ENCODE measurements around the gene FNDC3B. TPM values are rescaled to one million over a fixed set of nuclear protein-coding genes. Genes with fewer than 3 reads are reported as not detected.

Gene FNDC3B
- total and polyA plus RNA-seq, 9 of the 15 experiments (the other 6 are each of a cell fraction or from before 2014, with no cell fraction given), result 7.0 to 35.8 (median 16.2) TPM

GRCh38 chr3:172139528-172140276 is 100.3 kb downstream of the FNDC3B start:
- Histone ChIP-seq H3K9me3 (replicated peaks; ENCODE audit: control insufficient read depth, insufficient read depth, low read depth, low read length) (no peaks in the 10 kb centered on the region), H3K27ac (ENCODE audit: extremely low read depth, low read depth, low read length) (peak overlapping the region; percentile 68), H2AFZ (ENCODE audit: low read depth, low read length) (no peak overlapping the region), H3K27me3 (ENCODE audit: control insufficient read depth in 2 of 2, insufficient read depth in 2 of 2, low read length in 2 of 2) (no peaks in the 10 kb centered on the region), H3K9me1 (ENCODE audit: control insufficient read depth, insufficient read depth, low read length) (peaks cover 3% of the 10 kb centered on the region), H3K4me2 (ENCODE audit: insufficient read depth, low read length) (no peak overlapping the region; the same call in 1 of the 2 replicates), H3K4me3 (no peak overlapping the region), H3K9ac (ENCODE audit: insufficient read depth in 1 of 2, low read depth in 2 of 2, low read length in 2 of 2) (peak overlapping the region in 1 of 2 experiments; percentile 27; a peak in 3 of 4 replicates), H3K36me3 (ENCODE audit: control insufficient read depth, insufficient read depth, low read length) (peaks cover 14% of the 10 kb centered on the region), H3K4me1 (replicated peaks in 1 of 2; ENCODE audit: control insufficient read depth in 2 of 2, insufficient read depth in 2 of 2, low read length in 2 of 2) (peaks cover 2 to 59% of the 10 kb centered on the region in 2 experiments; a peak in 4 of 5 replicates), H4K20me1 (replicated peaks; ENCODE audit: control insufficient read depth, insufficient read depth, low read length) (no peaks in the 10 kb centered on the region), H3K79me2 (ENCODE audit: control insufficient read depth, insufficient read depth, low read length) (peaks cover 75% of the 10 kb centered on the region)
- TF ChIP-seq E2F6 (IDR thresholded peaks at IDR 0.05; ENCODE audit: borderline replicate concordance in 1 of 2, extremely low read depth in 1 of 2, insufficient read depth in 1 of 2, insufficient read length in 1 of 2, low read depth in 1 of 2, low read length in 1 of 2, poor library complexity in 1 of 2, severe bottlenecking in 1 of 2) (no peak), ZNF395 (CRISPR knock-in tag; IDR thresholded peaks at IDR 0.05) (peak; percentile 44; the same call in 1 of the 2 replicates), ZKSCAN3 (CRISPR knock-in tag; IDR thresholded peaks at IDR 0.05) (peak; percentile 82; the same call in 1 of the 2 replicates), MAFG (tag; conservative IDR thresholded peaks at IDR 0.05) (peak; percentile 30), NFE2 (IDR thresholded peaks at IDR 0.05; ENCODE audit: low read depth) (peak; percentile 1; the same call in 1 of the 2 replicates), HCFC1 (IDR thresholded peaks at IDR 0.05; ENCODE audit: low read depth, low read length) (no peak)
- in situ Hi-C loops (cut with MboI), result no loop called here
- peak; percentile 35 for FAIRE-seq
- intact Hi-C loops (cut with micrococcal nuclease), result no loop called here
- ChIA-PET CTCF (ENCODE audit: low intra/inter-chr PET ratio) (no interaction called here), POLR2A (interaction anchor here (0.5 to 2.1 kb wide), 7 partner anchors 11 to 370 kb away, joined by 3 to 8 read pairs (median 3); no protein-coding TSS in a partner anchor)
- no peak for DNase-seq (ENCODE audit: extremely low read depth in 1 of 4, low spot score in 3 of 4)
- ATAC-seq, result no peak
- 31% methylated on average over 3 of the region's 3 CpGs for WGBS (ENCODE audit: insufficient coverage, low coverage, missing lambda C conversion rate)
- BruUV-seq (replicated peaks), result no TSS peak
